Measurements from ENCODE around the gene IL13RA1.
A peak's percentile ranks its signal among the peaks of the same experiment; 100 is the strongest.
"Not testable (repeated sequence)": the region's sequence is repeated elsewhere in the genome, so short reads cannot be mapped to it uniquely, and the experiment has no call there.

Gene IL13RA1

GRCh38 chrX:118726887-118727685 is at the start of gene IL13RA1:
IL13RA1 (plus strand) TSS chrX:118727606; CDS start chrX:118727639, 33 bp downstream.
- DNase-seq (ENCODE audit: low spot score) = no peak

GRCh38 chrX:118679290-118679689 is 48.1 kb upstream of the IL13RA1 start:
- no peak for DNase-seq (ENCODE audit: low spot score)

GRCh38 chrX:118682258-118683014 is 45.0 kb upstream of the IL13RA1 start:
- DNase-seq (ENCODE audit: low spot score) = no peak

GRCh38 chrX:118685393-118685792 is 42.0 kb upstream of the IL13RA1 start:
- no peak for DNase-seq (ENCODE audit: low spot score)

- DNase-seq (ENCODE audit: low spot score) = no peak
These were observed 38.5 kb upstream of the IL13RA1 start for GRCh38 chrX:118688935-118689334.

- DNase-seq (ENCODE audit: low spot score) = no peak
These were observed 33.6 kb upstream of the IL13RA1 start for GRCh38 chrX:118693843-118694242.

GRCh38 chrX:118694638-118695037 is 32.8 kb upstream of the IL13RA1 start:
- DNase-seq (ENCODE audit: low spot score) = no peak

- DNase-seq (ENCODE audit: low spot score) = no peak
These were observed 28.8 kb upstream of the IL13RA1 start for GRCh38 chrX:118698516-118699170.

GRCh38 chrX:118702741-118703140 is 24.7 kb upstream of the IL13RA1 start:
- DNase-seq (ENCODE audit: low spot score) = no peak

- no peak for DNase-seq (ENCODE audit: low spot score)
These were observed 20.7 kb upstream of the IL13RA1 start for GRCh38 chrX:118706681-118707080.

- no peak for DNase-seq (ENCODE audit: low spot score)
These were observed 12.9 kb upstream of the IL13RA1 start for GRCh38 chrX:118714521-118714920.

GRCh38 chrX:118715917-118716316 is 11.5 kb upstream of the IL13RA1 start:
- not testable (repeated sequence) for DNase-seq (ENCODE audit: low spot score)

GRCh38 chrX:118716833-118717232 is 10.6 kb upstream of the IL13RA1 start:
- DNase-seq (ENCODE audit: low spot score) = not testable (repeated sequence)

GRCh38 chrX:118717678-118718391 is 9.6 kb upstream of the IL13RA1 start:
- DNase-seq (ENCODE audit: low spot score) = peak; percentile 2

- DNase-seq (ENCODE audit: low spot score) = peak; percentile 10
These were observed 8.7 kb upstream of the IL13RA1 start for GRCh38 chrX:118718737-118719136.

GRCh38 chrX:118720058-118720707 is 7.2 kb upstream of the IL13RA1 start:
- no peak for DNase-seq (ENCODE audit: low spot score)

- no peak for DNase-seq (ENCODE audit: low spot score)
These were observed 4.0 kb upstream of the IL13RA1 start for GRCh38 chrX:118723376-118723775.

- DNase-seq (ENCODE audit: low spot score) = no peak
These were observed 3.0 kb upstream of the IL13RA1 start for GRCh38 chrX:118724365-118724764.

- DNase-seq (ENCODE audit: low spot score) = no peak
These were observed 2.6 kb upstream of the IL13RA1 start for GRCh38 chrX:118724775-118725174.

- no peak for DNase-seq (ENCODE audit: low spot score)
These were observed 1.0 kb upstream of the IL13RA1 start for GRCh38 chrX:118726396-118726795.

- DNase-seq (ENCODE audit: low spot score) = no peak
These were observed 407 bp downstream of the IL13RA1 start for GRCh38 chrX:118727686-118728339.
